SKM-1 (cell line): ENCODE measurements around the gene CRAT.
A peak's percentile ranks its signal among the peaks of the same experiment; 100 is the strongest.

Experiments
- DNase-seq: peaks from one replicate; lab custom pipeline; 2025; ENCODE audit not compliant: unreplicated experiment; lab: John Stamatoyannopoulos, UW

CRAT gene

GRCh38 chr9:129110740-129111527 is at the start of gene CRAT, which contains the start of gene PTPA:
Gene CRAT, minus strand, starts transcription at chr9:129110793. Its CDS starts 284 bp downstream, at chr9:129110509.
Gene PTPA, plus strand, starts transcription at chr9:129111415. Its CDS starts 186 bp downstream, at chr9:129111601.
- DNase-seq: peak; percentile 88

- DNase-seq: no peak
Measured at GRCh38 chr9:129156163-129156562, 45.6 kb upstream of the CRAT start.

DNA sequence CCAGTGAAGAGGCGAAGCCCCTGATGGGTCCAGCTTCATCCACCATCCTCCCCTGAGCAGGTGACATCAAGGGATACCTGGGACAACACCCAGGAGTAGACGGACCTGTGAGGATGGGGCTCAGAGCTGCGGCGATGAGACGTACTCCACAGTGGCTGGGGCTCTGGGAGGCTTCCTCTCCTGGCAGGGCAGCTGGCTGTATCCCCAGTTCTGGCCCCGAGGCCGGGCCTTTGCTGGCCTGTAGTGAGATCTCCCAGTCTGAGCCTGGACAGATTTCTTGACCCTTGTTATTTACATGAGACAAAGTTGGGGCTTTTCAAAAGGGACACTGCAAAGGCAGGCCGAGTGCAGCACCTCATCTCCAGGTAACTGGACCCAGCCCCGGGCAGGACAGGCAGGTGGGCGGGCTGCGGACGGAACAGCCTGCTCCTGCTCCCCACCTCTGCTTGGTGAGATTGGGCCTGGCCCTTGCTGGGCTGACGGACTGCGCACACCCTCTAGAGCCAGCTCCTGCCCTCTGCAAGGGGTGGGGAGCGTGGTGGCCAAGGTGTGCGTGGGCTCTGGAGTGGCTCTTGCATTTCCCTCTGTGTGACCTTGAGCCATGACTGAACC is 44.4 kb upstream of the CRAT start:
- no peak for DNase-seq

DNA sequence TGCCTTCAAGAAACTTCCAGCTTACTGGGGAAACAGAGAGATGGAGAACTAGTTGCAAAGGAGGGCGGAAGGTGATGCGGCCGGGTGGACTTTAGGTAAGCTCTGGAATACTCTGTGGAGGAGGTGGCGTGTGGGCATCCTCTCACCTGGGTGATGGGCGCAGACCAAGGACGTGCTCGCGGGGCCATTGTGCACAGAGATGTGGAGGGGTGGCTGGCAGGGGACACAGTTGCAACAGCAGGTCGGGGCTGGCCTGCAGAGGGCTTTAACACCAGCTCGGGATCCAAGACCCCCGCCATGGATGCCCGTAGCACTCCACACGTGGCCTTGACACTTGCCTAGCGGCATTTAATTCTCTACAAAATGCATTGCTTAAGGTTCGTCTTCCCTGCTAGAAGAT is 40.9 kb upstream of the CRAT start:
- no peak for DNase-seq

GRCh38 chr9:129150672-129151211 is 40.1 kb upstream of the CRAT start:
- no peak for DNase-seq

- no peak for DNase-seq
Measured at GRCh38 chr9:129150122-129150521, 39.5 kb upstream of the CRAT start.

GRCh38 chr9:129149442-129149841 is 38.8 kb upstream of the CRAT start:
- no peak for DNase-seq

DNA sequence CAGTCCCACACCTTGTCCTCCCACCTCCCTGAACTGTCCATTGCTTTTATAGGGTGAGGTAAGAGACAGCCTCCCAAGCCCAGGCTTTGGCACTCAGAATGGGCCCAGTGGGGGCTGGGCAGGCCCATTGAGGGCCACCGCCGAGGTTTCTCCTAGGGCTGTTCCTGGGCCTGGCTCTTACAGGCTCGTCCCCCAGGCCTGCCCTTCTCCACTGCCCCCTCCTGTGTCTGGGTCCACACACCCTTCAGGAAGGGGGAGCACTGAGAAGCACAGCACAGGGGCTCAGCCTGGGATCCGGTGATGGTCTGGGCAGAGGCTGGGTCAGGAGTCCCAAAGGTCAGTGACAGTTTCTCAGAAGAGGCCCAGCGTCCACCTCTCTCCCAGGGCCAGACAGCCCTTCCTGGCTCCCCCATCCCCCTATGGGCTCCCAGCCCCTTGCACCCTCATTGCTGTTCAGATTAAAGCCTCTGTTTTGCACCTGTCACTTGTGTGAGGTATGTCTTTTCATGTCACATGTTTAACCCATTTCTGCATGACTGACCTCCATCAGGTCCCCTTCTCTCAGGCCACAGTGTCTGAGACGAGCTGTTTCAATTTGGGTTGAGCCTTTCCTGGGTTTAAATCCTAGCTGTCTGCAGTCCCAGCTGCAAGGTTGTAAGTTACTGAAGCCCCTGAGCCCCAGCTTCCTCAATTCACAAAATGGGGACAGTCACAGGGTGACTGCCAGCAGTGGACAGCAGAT is 38.0 kb upstream of the CRAT start:
- no peak for DNase-seq

- DNase-seq: no peak
Measured at GRCh38 chr9:129146441-129146941, 35.9 kb upstream of the CRAT start.

DNA sequence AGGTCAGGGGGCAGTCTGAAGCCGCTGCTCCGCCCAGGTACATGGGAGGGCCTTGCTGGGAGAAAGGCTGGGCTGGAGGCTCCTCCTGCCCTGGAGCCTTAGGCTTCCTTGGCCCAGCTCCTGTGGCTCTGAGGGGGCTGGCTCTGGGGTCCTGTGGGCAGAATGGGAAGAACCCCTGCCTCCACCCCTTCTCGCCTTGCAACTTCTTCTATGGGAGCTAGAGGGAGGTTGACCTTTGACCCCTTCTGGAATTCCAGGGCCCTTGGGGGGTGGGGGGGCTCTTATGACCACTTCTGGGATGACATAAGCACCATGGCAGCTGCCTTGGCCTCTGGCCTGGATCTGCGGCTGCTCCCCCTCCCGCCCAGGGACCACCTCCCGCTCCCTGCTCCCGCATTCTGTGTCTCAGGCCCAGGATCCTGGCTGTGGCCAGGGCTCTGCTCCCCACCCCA is 35.3 kb upstream of the CRAT start:
- no peak for DNase-seq

DNA sequence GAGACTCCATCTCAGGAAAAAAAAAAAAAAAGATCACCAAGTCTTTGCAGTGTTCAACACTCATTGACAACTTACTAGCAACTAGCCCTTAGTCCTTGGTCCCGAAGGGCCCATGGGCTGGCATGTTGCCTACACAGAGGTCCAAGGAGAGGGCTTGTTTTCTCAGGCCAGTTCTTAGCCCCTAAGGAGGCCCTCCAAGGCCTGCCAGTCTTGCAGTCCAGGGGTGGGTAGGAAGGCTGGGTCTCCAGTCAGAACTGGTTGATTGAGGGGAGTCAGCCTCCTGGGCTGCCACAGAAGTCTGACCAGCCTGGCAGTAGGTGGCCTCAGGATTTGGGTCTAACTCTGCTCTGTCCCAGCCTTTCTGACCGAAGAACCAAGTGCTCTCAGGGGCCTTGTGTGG is 34.7 kb upstream of the CRAT start:
- no peak for DNase-seq

DNA sequence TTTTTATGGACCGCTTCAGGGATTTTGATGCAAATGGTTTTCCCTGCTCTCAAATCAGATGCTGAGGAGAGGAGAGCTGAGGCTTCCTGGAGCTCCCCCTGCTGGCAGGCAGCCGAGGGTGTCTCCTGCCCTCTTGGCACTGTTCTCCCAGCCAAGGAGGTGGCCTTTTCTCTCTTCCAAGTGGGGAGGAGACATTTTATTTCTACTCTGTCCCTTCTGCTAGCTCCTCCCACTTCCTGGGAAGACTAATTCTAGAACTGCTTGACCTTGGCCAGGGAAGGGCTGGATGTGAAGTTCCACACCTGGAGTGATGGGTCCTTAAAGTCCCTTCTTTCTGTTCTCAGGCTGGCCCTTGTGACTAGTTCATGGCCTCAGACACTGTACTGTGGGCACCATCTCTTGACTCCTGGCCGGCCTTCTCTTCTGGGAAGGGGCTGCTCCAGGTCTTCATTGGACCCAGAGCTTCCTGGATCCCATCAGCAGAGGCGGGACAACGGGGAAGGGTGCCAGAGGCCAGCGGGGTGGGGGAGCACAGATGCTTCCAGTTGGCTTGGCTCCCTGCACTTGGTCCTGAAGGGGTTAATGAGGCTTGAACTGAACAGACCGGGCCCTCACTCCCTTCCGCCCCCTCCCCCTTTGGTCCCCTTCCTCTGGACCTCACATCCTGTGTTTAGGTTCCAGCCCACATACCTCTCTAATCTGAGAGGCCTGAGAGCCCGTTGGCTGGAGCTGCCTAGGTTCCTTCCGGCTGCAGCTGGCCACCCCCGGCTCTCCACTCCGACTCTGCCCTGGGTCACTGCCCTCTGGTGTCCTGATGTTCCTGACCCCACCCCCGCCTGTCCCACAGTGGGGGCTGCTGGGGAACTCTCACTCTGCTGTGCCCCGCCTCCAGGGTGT is 32.7 kb upstream of the CRAT start:
- peak; percentile 52 for DNase-seq

DNA sequence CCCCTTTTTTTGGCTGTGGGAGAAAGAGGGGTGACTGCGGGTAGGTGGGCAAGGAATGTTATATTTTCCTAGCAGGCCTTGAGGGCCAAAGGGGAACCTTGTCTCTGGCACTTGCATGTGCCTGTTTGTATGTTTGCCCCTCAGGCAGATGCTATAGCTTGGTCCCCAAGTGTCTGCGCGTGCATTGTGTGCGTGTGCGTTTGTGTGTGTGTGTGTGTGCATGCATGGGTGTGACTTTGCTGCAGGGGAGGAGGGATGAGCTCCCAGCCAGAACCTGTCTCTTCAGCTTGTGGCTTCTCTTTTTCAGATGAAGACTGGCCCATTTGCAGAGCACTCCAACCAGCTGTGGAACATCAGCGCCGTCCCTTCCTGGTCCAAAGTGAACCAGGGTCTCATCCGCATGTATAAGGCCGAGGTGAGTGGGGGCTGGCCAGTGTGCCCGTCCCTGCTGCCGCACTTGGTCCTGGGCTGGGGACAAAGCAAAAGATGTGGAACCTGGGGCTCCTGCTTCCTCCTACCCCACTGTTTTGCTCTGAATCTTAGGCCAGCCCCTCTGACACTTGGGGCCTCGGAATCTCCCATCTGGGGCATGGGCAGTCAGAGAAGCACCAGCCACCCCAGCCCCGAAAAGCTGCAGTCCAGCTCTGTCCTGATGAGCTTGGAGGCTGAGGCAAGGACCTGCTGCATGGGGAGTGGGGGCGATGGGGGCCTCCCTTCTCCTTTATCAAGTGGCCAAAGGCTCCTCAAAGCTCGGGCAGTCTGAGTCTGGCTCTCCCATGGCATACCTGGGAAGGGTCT is 31.7 kb upstream of the CRAT start:
- DNase-seq: no peak

DNA sequence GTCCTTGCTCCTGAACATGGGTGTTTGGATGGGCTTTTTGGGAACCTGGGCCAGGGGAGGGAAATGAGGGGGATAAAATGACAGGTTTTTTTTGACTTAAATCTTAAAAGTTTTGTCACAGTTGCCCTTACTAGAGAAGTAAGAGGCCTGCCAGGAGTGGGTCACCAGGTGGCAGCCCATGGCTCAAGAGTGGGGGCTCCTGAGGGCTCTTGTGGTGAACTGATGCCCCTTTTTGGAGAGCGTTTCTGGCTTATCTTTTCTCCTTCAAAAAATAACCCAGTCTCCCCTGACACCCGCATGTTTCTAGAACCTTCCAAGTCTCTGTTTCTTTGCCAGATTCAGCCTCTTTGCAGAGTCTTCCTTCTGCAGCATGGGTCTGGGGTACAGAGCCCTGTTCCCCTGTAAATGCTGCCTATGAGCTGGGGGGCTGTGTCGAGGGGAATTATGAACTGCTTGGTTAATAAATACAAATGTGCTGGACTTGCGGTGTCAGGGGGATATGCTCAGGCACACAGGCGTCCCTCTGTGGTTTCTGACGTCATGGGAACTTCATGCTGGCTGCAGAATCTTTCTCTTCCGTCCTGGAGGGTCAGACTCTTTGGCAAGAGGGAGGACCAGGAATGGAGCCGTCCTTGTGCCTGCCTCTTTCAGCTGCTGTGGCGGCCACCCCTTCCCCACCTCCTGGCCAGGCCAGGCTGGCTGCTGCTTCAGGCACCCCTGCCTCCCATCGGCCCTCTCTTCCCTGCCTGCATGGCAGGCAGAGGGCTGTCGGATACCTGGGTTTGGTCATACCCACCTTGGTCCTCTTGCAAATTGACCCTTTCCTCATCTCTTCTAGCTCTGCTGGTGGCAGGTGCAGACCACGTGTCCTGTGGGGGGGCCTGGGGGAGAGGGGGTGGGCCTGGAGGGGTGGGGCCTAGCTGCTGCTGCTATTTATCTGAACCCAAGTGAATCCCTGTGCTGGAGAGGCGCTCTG is 30.8 kb upstream of the CRAT start:
- no peak for DNase-seq

DNA sequence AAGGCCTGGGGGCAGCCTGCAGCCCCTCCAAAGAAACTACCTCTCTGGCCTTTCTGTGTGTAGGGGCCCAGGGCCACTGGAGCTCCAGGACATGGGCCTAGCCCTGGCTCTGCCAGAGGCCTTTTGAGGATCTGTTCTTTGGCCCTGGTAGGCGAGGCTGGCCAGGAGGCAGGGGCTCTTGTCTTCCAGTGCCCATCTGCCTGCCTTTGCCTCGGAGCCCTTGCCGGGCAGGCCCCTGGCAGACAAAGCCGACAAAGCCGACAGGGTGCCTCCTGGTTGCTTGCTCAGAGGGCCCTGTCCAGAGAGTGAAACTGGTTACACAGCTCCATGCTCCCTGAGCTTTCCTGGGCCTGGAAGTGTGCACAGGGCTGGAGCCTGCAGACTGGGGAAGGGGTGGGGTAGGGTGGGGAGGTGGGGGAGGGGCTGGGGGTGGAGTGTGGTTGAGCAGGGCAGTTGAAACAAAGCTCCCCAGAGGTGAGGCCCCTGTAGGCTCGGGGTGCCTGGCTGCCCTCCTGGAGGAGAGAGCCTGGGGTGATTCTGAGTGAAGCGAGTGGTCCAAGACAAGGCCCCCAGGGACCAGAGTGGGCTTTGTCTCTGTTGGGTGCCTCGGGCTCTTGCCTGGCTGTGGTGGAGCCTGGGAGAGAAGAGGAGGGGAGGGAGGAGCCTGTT is 29.9 kb upstream of the CRAT start:
- no peak for DNase-seq

DNA sequence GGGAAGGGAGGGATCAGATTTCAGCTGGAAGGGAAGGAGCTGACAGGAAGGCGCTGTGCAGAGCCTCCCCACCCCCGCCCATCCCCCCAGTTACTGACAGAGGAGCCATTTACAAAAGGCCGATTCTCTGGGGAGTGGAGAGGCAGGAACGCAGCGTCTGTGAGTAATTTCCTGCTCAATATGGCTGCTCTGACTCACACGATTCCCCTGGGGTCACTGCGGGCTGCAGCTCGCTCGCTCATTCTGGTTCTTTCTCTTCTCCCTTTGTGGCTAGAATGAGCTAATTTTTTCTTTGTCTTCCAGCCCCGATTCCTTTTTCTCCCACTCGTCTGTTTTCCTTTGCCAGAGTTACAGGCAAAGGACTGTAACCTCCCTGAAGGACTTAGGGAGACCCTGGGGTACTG is 29.4 kb upstream of the CRAT start:
- DNase-seq: peak; percentile 88

GRCh38 chr9:129139233-129139992 is 28.8 kb upstream of the CRAT start:
- peak; percentile 75 for DNase-seq
